GM23248 (cell line): Measurements from ENCODE around the gene NR1H4. TPM values are rescaled to one million over a fixed set of nuclear protein-coding genes. Genes with fewer than 3 reads are reported as not detected.

ENCODE experiments used
- DNase-seq: peaks from one replicate; pipeline ENCODE4 v3.0.0-alpha.2; 2015
- H2AFZ ChIP-seq: fragments of 200-600 bp; sonication (generic); 2 replicates; pipeline ENCODE4 v1.6.1; 2016; ENCODE audit warnings: antibody characterized with exemption
- H3F3A ChIP-seq: fragments of 200-600 bp; sonication (generic); 2 replicates; pipeline ENCODE4 v1.6.1; 2016; ENCODE audit warnings: mild to moderate bottlenecking, antibody characterized with exemption, mixed run types; ENCODE audit not compliant: insufficient read depth
- H3K27ac ChIP-seq: fragments of 200-600 bp; sonication (generic); 2 replicates; pipeline ENCODE4 v1.5.1; 2016; ENCODE audit warnings: mild to moderate bottlenecking
- H3K27me3 ChIP-seq: fragments of 200-600 bp; sonication (generic); replicated peaks from 2 replicates; pipeline ENCODE4 v1.6.1; 2016; ENCODE audit warnings: mild to moderate bottlenecking; ENCODE audit not compliant: insufficient read depth
- H3K36me3 ChIP-seq: fragments of 200-600 bp; sonication (generic); 2 replicates; pipeline ENCODE4 v1.6.1; 2016; ENCODE audit warnings: low read depth, mild to moderate bottlenecking
- H3K4me1 ChIP-seq: fragments of 200-600 bp; sonication (generic); 2 replicates; pipeline ENCODE4 v1.6.1; 2016; ENCODE audit warnings: mild to moderate bottlenecking; ENCODE audit not compliant: insufficient read depth
- H3K4me2 ChIP-seq: fragments of 200-600 bp; sonication (generic); one replicate; pipeline ENCODE4 v1.6.1; 2016; ENCODE audit warnings: mild to moderate bottlenecking; ENCODE audit not compliant: unreplicated experiment
- H3K4me3 ChIP-seq: fragments of 200-600 bp; sonication (generic); 2 replicates; pipeline ENCODE4 v1.5.1; 2016; ENCODE audit warnings: mild to moderate bottlenecking
- H3K79me2 ChIP-seq: fragments of 200-600 bp; sonication (generic); 2 replicates; pipeline ENCODE4 v1.6.1; 2016; ENCODE audit warnings: mild to moderate bottlenecking; ENCODE audit not compliant: insufficient read depth
- H3K9ac ChIP-seq: fragments of 200-600 bp; sonication (generic); 2 replicates; pipeline ENCODE4 v1.6.1; 2016; ENCODE audit warnings: mild to moderate bottlenecking
- H3K9me2 ChIP-seq: fragments of 200-600 bp; sonication (generic); 2 replicates; pipeline ENCODE4 v1.6.1; 2016; ENCODE audit warnings: mixed run types, mild to moderate bottlenecking, moderate library complexity; ENCODE audit not compliant: insufficient read depth
- H3K9me3 ChIP-seq: fragments of 200-600 bp; sonication (generic); one replicate; pipeline ENCODE4 v1.6.1; 2017; ENCODE audit warnings: low read depth
- H4K20me1 ChIP-seq: fragments of 200-600 bp; sonication (generic); 2 replicates; pipeline ENCODE4 v1.6.0; 2016; ENCODE audit not compliant: insufficient read depth
- EZH2 ChIP-seq: fragments of 200-600 bp; sonication (generic); IDR thresholded peaks from 2 replicates; pipeline ENCODE4 v1.6.1; 2018; ENCODE audit warnings: antibody characterized with exemption, mild to moderate bottlenecking; ENCODE audit not compliant: insufficient read depth, poor library complexity, severe bottlenecking
- EZH2phosphoT487 ChIP-seq: fragments of 200-600 bp; sonication (generic); IDR thresholded peaks from 2 replicates; pipeline ENCODE4 v1.6.1; 2018; ENCODE audit warnings: antibody characterized with exemption, moderate library complexity, mild to moderate bottlenecking, low read depth; ENCODE audit not compliant: insufficient read depth
- WGBS, 2 experiments: methylation state at CpG; one replicate each; pipeline ENCODE4 v1.1.6; 2015 to 2017; ENCODE audit warnings: low lambda C conversion rate in 2 of 2, low coverage in 1 of 2; ENCODE audit errors: missing lambda C conversion rate in 2 of 2; 5-methylcytosine and 5-hydroxymethylcytosine counted together
- in situ Hi-C: fragments of 300-500 bp; cut with MboI; formaldehyde crosslinking; loops from 2 replicates; pipeline ENCODE4 v1.15.0; 2020
- polyA plus RNA-seq: library from polyadenylated mRNA; unstranded; fragments of >200 nt; fragmentation: Nextera tagmentation; extraction: Ambion mirVana; gene quantifications from 2 replicates; pipeline ENCODE4 v1.2.1, GENCODE V29; 2016
- small RNA-seq: library from RNA; depleted of rRNA; stranded (forward); fragments of <200 nt; gene quantifications from one replicate; pipeline ENCODE3, GENCODE V24; 2014; ENCODE audit warnings: low read depth, low replicate concordance
- total RNA-seq: library from RNA; depleted of rRNA; stranded (reverse); fragments of >200 nt; shearing (Covaris generic); gene quantifications from 2 replicates; pipeline ENCODE4 v1.2.3, GENCODE V29; 2014; rRNA removed

NR1H4 gene
- total and polyA plus RNA-seq, 2 experiments from 2014 or later: not detected

DNA sequence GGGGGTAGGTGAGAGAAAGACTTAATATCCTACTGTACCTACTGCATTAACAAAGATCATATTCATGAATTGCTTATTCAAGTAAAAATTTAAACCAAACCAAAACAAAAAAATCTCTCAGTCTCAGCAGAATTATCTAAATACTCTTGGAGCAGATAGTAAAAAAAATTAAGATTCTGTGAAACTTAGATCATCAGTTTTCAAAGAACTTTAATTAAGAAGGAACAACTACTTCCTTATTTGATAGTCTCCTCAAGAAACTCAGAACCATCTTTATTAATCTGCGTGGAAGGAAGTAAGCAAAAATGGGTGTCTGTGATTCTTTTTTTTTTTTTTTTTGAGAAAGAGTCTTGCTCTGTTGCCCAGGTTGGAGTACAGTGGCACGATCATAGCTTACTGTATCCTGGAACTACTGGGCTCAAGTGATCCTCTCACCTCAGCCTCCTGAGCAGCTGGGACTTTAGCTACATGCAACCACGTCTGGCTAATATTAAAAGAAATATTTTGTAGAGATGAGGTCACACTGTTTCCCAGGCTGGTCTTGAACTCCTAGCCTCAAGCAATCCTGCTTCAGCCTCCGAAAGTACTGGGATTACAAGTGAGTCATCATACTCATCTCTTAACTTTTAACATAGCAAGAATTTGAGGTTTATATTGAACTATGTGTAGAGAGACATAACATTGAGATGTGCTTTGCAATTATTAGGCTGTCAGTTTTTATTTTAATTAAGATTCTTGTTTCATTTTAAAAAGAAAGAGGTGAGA lies 137.2 kb downstream of the NR1H4 start:
- no peaks in the 10 kb centered on the region for H3K4me1 ChIP-seq
- DNase-seq: peak; percentile 10
- WGBS, 2 experiments: 88 to 90% methylated on average over 4 of the region's 4 CpGs

GRCh38 chr12:100612606-100613005 lies 138.9 kb downstream of the NR1H4 start:
- Histone ChIP-seq H3K79me2 (no peaks in the 10 kb centered on the region), H3K27me3 (no peaks in the 10 kb centered on the region), H4K20me1 (no peaks in the 10 kb centered on the region), H3K4me3 (no peak overlapping the region), H3K9me3 (no peaks in the 10 kb centered on the region), H3K4me1 (no peaks in the 10 kb centered on the region), H3K4me2 (no peak overlapping the region), H3K9me2 (no peaks in the 10 kb centered on the region), H3K9ac (no peak overlapping the region), H3K36me3 (no peaks in the 10 kb centered on the region), H2AFZ (no peak overlapping the region), H3F3A (no peaks in the 10 kb centered on the region), H3K27ac (no peak overlapping the region)
- 96 to 99% methylated on average over 3 of the region's 3 CpGs for WGBS, 2 experiments
- DNase-seq: no peak
- in situ Hi-C loops: no loop called here
- no peak for TF ChIP-seq EZH2phosphoT487
- TF ChIP-seq EZH2: no peak

More for the DNA sequence above, 137.2 kb downstream of the NR1H4 start:
- Histone ChIP-seq H3F3A (no peaks in the 10 kb centered on the region), H3K36me3 (no peaks in the 10 kb centered on the region), H3K9me3 (no peaks in the 10 kb centered on the region), H3K9me2 (no peaks in the 10 kb centered on the region), H3K27me3 (no peaks in the 10 kb centered on the region), H2AFZ (no peak overlapping the region), H3K9ac (no peak overlapping the region), H3K4me3 (no peak overlapping the region), H3K4me2 (no peak overlapping the region), H3K79me2 (no peaks in the 10 kb centered on the region), H4K20me1 (no peaks in the 10 kb centered on the region), H3K27ac (no peak overlapping the region)
- in situ Hi-C loops: no loop called here
- TF ChIP-seq EZH2phosphoT487 (no peak), EZH2 (no peak)

Small RNA genes within 50 kb of the gene (small RNA-seq; reads per million reads assigned to genes)
- gene AC010200.2: not detected

Other genes with a start within 250 kb of the NR1H4 start
- 0.13 TPM in 1 of 2 replicates, not detected in the other for gene DEPDC4, start 206.8 kb upstream of the NR1H4 start, total RNA-seq
- gene DEPDC4, start 206.8 kb upstream of the NR1H4 start, polyA plus RNA-seq: 1.5 and 2.7 TPM in 2 replicates
- 42.9 and 45.0 TPM in 2 replicates for gene SCYL2, start 206.7 kb upstream of the NR1H4 start, total RNA-seq
- 27.2 and 28.3 TPM in 2 replicates for gene SCYL2, start 206.7 kb upstream of the NR1H4 start, polyA plus RNA-seq
- not detected in 2 replicates for gene SLC17A8, start 116.8 kb upstream of the NR1H4 start, total RNA-seq
- not detected in 2 replicates for gene SLC17A8, start 116.8 kb upstream of the NR1H4 start, polyA plus RNA-seq
- gene GAS2L3, start 99.8 kb downstream of the NR1H4 start, total RNA-seq: 9.8 and 14.8 TPM in 2 replicates
- 6.1 TPM in 2 replicates for gene GAS2L3, start 99.8 kb downstream of the NR1H4 start, polyA plus RNA-seq